ENCODE results near the gene CEP350. TPM values are rescaled to one million over a fixed set of nuclear protein-coding genes. Genes with fewer than 3 reads are reported as not detected.

Gene CEP350
- total and polyA plus RNA-seq, 2 of the 4 experiments (the other 2 are of a cell fraction), result 5.0 to 36.4 TPM

GRCh38 chr1:180152588-180152987 is 198.0 kb downstream of the CEP350 start:
- intact Hi-C loops (cut with micrococcal nuclease), result loop anchor here (10.0 kb wide), 1 partner anchor 448 kb away; no protein-coding TSS in a partner anchor
- peaks cover 16% of the 10 kb centered on the region for H3K36me3 ChIP-seq (ENCODE audit: control insufficient read depth, insufficient read depth, low read length)
- peaks cover 15 to 48% of the 10 kb centered on the region in 2 experiments for H3K79me1 ChIP-seq (ENCODE audit: low read depth in 1 of 2, low read length in 2 of 2)
- peak overlapping the region; percentile 96 for H2BK20ac ChIP-seq (ENCODE audit: low read depth, low read length)
- H2AFZ ChIP-seq (replicated peaks; ENCODE audit: low read length, poor library complexity), result no peak overlapping the region
- H4K8ac ChIP-seq (ENCODE audit: low read depth in 2 of 2, low read length in 2 of 2), result peak overlapping the region; percentile 40 to 99
- H3K4me3 ChIP-seq (ENCODE audit: insufficient read depth, low read depth, low read length), result no peak overlapping the region
- peak overlapping the region; percentile 22 for H2BK15ac ChIP-seq (ENCODE audit: low read depth, low read length)
- no peak overlapping the region for H3K9ac ChIP-seq (ENCODE audit: low read depth, low read length)
- H4K5ac ChIP-seq (ENCODE audit: low read depth, low read length), result peak overlapping the region; percentile 70; the same call in 1 of the 2 replicates
- in situ Hi-C loops (cut with MboI; ENCODE audit: low sequenced_read_pairs), result loop anchor here (25.0 kb wide), 1 partner anchor 440 kb away; no protein-coding TSS in a partner anchor
- peaks cover 26% of the 10 kb centered on the region for H3K9me1 ChIP-seq (ENCODE audit: insufficient read depth, low read length)
- H3K9me3 ChIP-seq (ENCODE audit: control insufficient read depth, insufficient read depth, low read length), result no peaks in the 10 kb centered on the region
- CTCF ChIA-PET, result no interaction called here
- BruUV-seq (replicated peaks), result no TSS peak
- no peak overlapping the region for H3K4me2 ChIP-seq (ENCODE audit: low read depth, low read length)
- dilution Hi-C loops (cut with HindIII; ENCODE audit: low sequenced_read_pairs, unreplicated experiment), result loop anchor here (25.0 kb wide), 1 partner anchor 115 kb away; no protein-coding TSS in a partner anchor
- POLR2A ChIA-PET (ENCODE audit: unreplicated experiment), result no interaction called here
- peak overlapping the region; percentile 26; the same call in 1 of the 2 replicates for H3K14ac ChIP-seq (replicated peaks; ENCODE audit: low read depth, low read length)
- peaks cover 28% of the 10 kb centered on the region for H4K20me1 ChIP-seq (ENCODE audit: insufficient read depth, low read length)
- peak overlapping the region; percentile 97 for H2BK5ac ChIP-seq (ENCODE audit: low read depth, low read length, poor library complexity, severe bottlenecking)
- H3K56ac ChIP-seq (ENCODE audit: extremely low read depth, insufficient read depth, low read length), result peak overlapping the region; percentile 68; the same call in 1 of the 2 replicates
- H3K23ac ChIP-seq (ENCODE audit: low read depth, low read length), result peak overlapping the region; percentile 57; the same call in 1 of the 2 replicates
- TF ChIP-seq MXI1 (IDR thresholded peaks at IDR 0.05; ENCODE audit: borderline replicate concordance, low read depth, low read length) (no peak), RFX5 (IDR thresholded peaks at IDR 0.05; ENCODE audit: low read depth, low read length) (no peak), NFE2L2 (IDR thresholded peaks at IDR 0.05; ENCODE audit: low read depth, low read length) (no peak), SMC3 (IDR thresholded peaks at IDR 0.05; ENCODE audit: low read depth, low read length) (no peak), MAZ (IDR thresholded peaks at IDR 0.05; ENCODE audit: borderline replicate concordance, low read depth, low read length) (no peak), BHLHE40 (IDR thresholded peaks at IDR 0.05; ENCODE audit: low read depth, low read length) (no peak), FOS (IDR thresholded peaks at IDR 0.05; ENCODE audit: low read depth, low read length) (no peak), MAFK (IDR thresholded peaks at IDR 0.05; ENCODE audit: low read depth, low read length) (no peak), CHD1 (IDR thresholded peaks at IDR 0.05; ENCODE audit: low read depth, low read length) (no peak), RCOR1 (IDR thresholded peaks at IDR 0.05; ENCODE audit: insufficient replicate concordance, low read length) (no peak), USF2 (IDR thresholded peaks at IDR 0.05; ENCODE audit: low read depth, low read length) (no peak), POLR2A (IDR thresholded peaks at IDR 0.05; ENCODE audit: low read depth, low read length) (no peak), CEBPB (IDR thresholded peaks at IDR 0.05; ENCODE audit: low read depth, low read length) (no peak), ELK1 (IDR thresholded peaks at IDR 0.05; ENCODE audit: borderline replicate concordance, low read depth, low read length) (no peak), RAD21 (IDR thresholded peaks at IDR 0.05; ENCODE audit: low read length) (no peak)
- TF ChIP-seq, protein P1, sequence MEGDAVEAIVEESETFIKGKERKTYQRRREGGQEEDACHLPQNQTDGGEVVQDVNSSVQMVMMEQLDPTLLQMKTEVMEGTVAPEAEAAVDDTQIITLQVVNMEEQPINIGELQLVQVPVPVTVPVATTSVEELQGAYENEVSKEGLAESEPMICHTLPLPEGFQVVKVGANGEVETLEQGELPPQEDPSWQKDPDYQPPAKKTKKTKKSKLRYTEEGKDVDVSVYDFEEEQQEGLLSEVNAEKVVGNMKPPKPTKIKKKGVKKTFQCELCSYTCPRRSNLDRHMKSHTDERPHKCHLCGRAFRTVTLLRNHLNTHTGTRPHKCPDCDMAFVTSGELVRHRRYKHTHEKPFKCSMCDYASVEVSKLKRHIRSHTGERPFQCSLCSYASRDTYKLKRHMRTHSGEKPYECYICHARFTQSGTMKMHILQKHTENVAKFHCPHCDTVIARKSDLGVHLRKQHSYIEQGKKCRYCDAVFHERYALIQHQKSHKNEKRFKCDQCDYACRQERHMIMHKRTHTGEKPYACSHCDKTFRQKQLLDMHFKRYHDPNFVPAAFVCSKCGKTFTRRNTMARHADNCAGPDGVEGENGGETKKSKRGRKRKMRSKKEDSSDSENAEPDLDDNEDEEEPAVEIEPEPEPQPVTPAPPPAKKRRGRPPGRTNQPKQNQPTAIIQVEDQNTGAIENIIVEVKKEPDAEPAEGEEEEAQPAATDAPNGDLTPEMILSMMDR (conservative IDR thresholded peaks at IDR 0.05; ENCODE audit: low read depth, low read length), result no peak
- peak overlapping the region; percentile 91 for H2BK120ac ChIP-seq (ENCODE audit: low read depth, low read length)
- peak overlapping the region; percentile 96 for H2AK5ac ChIP-seq (ENCODE audit: low read depth, low read length)
- H3K27ac ChIP-seq (ENCODE audit: insufficient read depth, low read length), result peak overlapping the region; percentile 70
- DNase-seq (no peak), ATAC-seq (ENCODE audit: low read depth) (no peak)
- H3K18ac ChIP-seq (ENCODE audit: low read depth, low read length), result peak overlapping the region; percentile 79
- peak overlapping the region; percentile 76 for H2AK9ac ChIP-seq (replicated peaks; ENCODE audit: low read depth, low read length, poor library complexity)
- H3K4ac ChIP-seq (ENCODE audit: low read depth, low read length), result peak overlapping the region; percentile 91
- peaks cover 27% of the 10 kb centered on the region for H3K4me1 ChIP-seq (ENCODE audit: control insufficient read depth, insufficient read depth, low read length)
- H3K27me3 ChIP-seq (ENCODE audit: control insufficient read depth, insufficient read depth, low read length), result no peaks in the 10 kb centered on the region
- WGBS, 2 experiments (ENCODE audit: extremely low coverage in 2 of 2, insufficient read length in 1 of 2), result 100% methylated on average over 1 of the region's 6 CpGs; no CpG with 5 or more reads in 1 of the 2 experiments
- H4K91ac ChIP-seq (ENCODE audit: insufficient read depth, low read depth, low read length), result peak overlapping the region; percentile 94
